Parathyroid adenoma (tissue), 2 donors: ENCODE measurements around the gene PINLYP.

Experiments
- H2AFZ ChIP-seq: fragments of 300-600 bp; sonication (generic); one replicate; pipeline ENCODE4 v1.7.0; 2017; ENCODE audit warnings: antibody characterized with exemption, mild to moderate bottlenecking
- H3K27ac ChIP-seq: fragments of 300-600 bp; sonication (generic); one replicate; pipeline ENCODE4 v1.7.0; 2017
- H3K27me3 ChIP-seq: fragments of 300-600 bp; sonication (generic); one replicate; pipeline ENCODE4 v1.7.0; 2017; ENCODE audit warnings: low read length; ENCODE audit not compliant: control insufficient read depth, insufficient read depth
- H3K36me3 ChIP-seq: fragments of 300-600 bp; sonication (generic); one replicate; pipeline ENCODE4 v1.7.0; 2017; ENCODE audit warnings: low read length; ENCODE audit not compliant: control insufficient read depth, insufficient read depth
- H3K4me1 ChIP-seq: fragments of 300-600 bp; sonication (generic); one replicate; pipeline ENCODE4 v1.7.0; 2017; ENCODE audit warnings: control low read depth
- H3K4me2 ChIP-seq: fragments of 300-600 bp; sonication (generic); one replicate; pipeline ENCODE4 v1.7.0; 2017; ENCODE audit warnings: low read length
- H3K4me3 ChIP-seq: fragments of 300-600 bp; sonication (generic); one replicate; pipeline ENCODE4 v1.7.0; 2017; ENCODE audit warnings: low read depth, low read length
- H3K79me2 ChIP-seq: fragments of 300-600 bp; sonication (generic); one replicate; pipeline ENCODE4 v1.7.0; 2017; ENCODE audit warnings: control low read depth
- H3K9ac ChIP-seq: fragments of 300-600 bp; sonication (generic); one replicate; pipeline ENCODE4 v1.7.0; 2017; ENCODE audit warnings: mild to moderate bottlenecking
- H3K9me3 ChIP-seq: fragments of 300-600 bp; sonication (generic); one replicate; pipeline ENCODE4 v1.7.0; 2017; ENCODE audit warnings: low read length; ENCODE audit not compliant: control insufficient read depth
- TF ChIP-seq, protein P1 (sequence below): fragments of 300-600 bp; sonication (generic); IDR thresholded peaks from one replicate; pipeline ENCODE4 v1.7.0; 2017; ENCODE audit warnings: antibody characterized with exemption, mild to moderate bottlenecking
- donor health status: primary hyperparathyroidism.

The PINLYP gene

DNA sequence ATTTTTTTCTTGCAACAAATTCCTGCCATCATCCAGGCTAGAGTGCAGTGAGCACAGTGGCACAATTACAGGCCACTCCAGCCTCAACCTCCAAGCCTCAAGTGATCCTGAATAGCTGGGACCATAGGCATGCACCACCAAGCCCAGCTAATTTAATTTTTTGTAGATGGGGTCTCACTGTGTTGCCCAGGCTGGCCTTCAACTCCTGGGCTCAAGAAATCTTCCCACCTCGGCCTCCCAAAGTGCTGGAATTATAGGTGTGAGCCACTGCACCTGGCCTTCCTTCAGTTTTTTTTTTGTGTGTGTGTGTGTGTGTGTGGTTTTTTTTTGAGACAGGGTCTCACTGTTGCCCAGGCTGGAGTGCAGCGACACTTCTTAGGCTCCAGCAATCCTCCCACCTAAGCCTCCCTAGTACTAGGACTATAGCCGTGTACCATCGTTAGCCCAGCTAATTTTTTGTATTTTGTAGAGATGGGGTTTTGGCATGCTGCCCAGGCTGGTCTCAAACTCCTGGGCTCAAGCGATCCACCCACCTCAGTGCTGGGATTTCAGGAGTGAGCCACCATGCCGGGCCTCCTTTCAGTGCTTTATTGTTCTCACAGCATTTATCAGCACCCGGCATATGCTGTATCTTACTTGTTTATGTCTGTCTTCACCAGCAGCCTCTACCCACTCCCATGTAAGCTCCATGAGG is 30.4 kb downstream of the PINLYP start:
- H3K79me2 ChIP-seq, result no peaks in the 10 kb centered on the region
- no peaks in the 10 kb centered on the region for H3K36me3 ChIP-seq
- H3K9ac ChIP-seq, result no peak overlapping the region
- H2AFZ ChIP-seq, result no peak overlapping the region
- no peaks in the 10 kb centered on the region for H3K27me3 ChIP-seq
- H3K4me3 ChIP-seq, result no peak overlapping the region
- no peaks in the 10 kb centered on the region for H3K4me1 ChIP-seq
- no peak overlapping the region for H3K4me2 ChIP-seq
- TF ChIP-seq, protein P1, sequence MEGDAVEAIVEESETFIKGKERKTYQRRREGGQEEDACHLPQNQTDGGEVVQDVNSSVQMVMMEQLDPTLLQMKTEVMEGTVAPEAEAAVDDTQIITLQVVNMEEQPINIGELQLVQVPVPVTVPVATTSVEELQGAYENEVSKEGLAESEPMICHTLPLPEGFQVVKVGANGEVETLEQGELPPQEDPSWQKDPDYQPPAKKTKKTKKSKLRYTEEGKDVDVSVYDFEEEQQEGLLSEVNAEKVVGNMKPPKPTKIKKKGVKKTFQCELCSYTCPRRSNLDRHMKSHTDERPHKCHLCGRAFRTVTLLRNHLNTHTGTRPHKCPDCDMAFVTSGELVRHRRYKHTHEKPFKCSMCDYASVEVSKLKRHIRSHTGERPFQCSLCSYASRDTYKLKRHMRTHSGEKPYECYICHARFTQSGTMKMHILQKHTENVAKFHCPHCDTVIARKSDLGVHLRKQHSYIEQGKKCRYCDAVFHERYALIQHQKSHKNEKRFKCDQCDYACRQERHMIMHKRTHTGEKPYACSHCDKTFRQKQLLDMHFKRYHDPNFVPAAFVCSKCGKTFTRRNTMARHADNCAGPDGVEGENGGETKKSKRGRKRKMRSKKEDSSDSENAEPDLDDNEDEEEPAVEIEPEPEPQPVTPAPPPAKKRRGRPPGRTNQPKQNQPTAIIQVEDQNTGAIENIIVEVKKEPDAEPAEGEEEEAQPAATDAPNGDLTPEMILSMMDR, result no peak
- H3K9me3 ChIP-seq, result no peaks in the 10 kb centered on the region
- H3K27ac ChIP-seq, result no peak overlapping the region

DNA sequence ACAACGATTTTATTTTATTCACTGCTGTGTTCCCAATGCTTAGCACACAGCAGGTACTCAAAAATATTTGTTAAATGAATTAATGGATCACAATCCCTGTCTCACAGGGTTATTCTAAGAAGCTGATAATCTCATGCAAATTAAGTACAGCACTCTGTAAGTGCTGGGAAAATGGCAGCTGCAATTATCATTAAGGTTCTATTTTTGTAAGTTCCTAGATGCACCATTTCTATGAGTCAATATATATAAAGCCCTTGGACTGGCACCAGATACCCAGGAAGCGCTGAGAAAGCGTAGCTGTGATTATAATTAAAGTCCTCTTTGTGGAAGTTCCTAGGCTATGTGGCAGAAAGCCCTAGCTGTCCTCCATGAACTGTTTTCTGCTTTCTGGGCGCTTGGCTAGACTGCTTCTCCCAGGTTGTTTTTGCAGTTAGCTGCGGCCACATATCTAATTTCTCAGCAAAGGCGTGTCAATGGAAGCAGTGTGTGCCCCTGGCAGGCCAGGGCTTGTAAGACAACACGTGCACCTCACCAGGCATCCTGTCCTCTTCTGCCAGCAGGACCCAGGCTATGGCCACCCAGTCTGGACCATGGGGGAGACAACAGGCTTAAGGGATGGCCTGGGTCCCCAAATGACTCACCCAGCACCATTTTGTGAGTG is 31.1 kb downstream of the PINLYP start:
- H3K27ac ChIP-seq, result no peak overlapping the region

GRCh38 chr19:43607238-43608205 is 31.9 kb downstream of the PINLYP start:
- Histone ChIP-seq H3K4me3 (no peak overlapping the region), H3K4me1 (no peaks in the 10 kb centered on the region), H3K4me2 (no peak overlapping the region), H3K9me3 (no peaks in the 10 kb centered on the region), H3K79me2 (no peaks in the 10 kb centered on the region), H3K27me3 (no peaks in the 10 kb centered on the region), H3K9ac (no peak overlapping the region), H3K36me3 (no peaks in the 10 kb centered on the region), H3K27ac (no peak overlapping the region), H2AFZ (no peak overlapping the region)
- TF ChIP-seq, protein P1, result no peak

More for the DNA sequence above, 31.1 kb downstream of the PINLYP start:
- TF ChIP-seq, protein P1, result no peak
- H2AFZ ChIP-seq, result no peak overlapping the region
- no peaks in the 10 kb centered on the region for H3K27me3 ChIP-seq
- no peaks in the 10 kb centered on the region for H3K4me1 ChIP-seq
- no peaks in the 10 kb centered on the region for H3K9me3 ChIP-seq
- no peak overlapping the region for H3K9ac ChIP-seq
- H3K36me3 ChIP-seq, result no peaks in the 10 kb centered on the region
- H3K4me3 ChIP-seq, result no peak overlapping the region
- no peak overlapping the region for H3K4me2 ChIP-seq
- H3K79me2 ChIP-seq, result no peaks in the 10 kb centered on the region

DNA sequence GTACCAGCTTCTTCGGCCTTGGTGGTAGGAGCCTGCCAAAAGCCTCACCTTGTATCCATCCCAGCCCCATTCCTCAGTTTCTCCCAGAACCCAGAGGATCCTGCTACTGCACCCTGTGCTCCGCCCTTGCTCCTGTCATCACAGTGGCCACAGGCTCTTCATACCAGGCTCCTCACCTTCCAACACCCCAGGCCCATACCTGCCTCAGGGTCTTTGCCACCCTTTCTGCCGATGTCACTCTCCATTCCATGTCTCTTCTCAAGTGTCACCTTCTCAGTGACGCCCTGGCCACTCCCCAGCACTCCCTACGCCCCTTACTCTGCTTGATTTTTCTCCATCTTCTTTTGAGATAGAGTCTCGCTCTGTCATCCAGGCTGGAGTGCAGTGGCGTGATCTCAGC is 34.3 kb downstream of the PINLYP start:
- no peaks in the 10 kb centered on the region for H3K36me3 ChIP-seq
- no peaks in the 10 kb centered on the region for H3K27me3 ChIP-seq
- no peak overlapping the region for H3K4me3 ChIP-seq
- H3K9ac ChIP-seq, result no peak overlapping the region
- no peaks in the 10 kb centered on the region for H3K79me2 ChIP-seq
- H3K27ac ChIP-seq, result no peak overlapping the region
- no peak overlapping the region for H2AFZ ChIP-seq
- H3K4me2 ChIP-seq, result no peak overlapping the region
- no peaks in the 10 kb centered on the region for H3K9me3 ChIP-seq
- H3K4me1 ChIP-seq, result no peaks in the 10 kb centered on the region
- TF ChIP-seq, protein P1, result no peak
